GM12872 (cell line): ENCODE data around the gene GPR137.

Source experiments
- TF ChIP-seq, protein P1 (sequence below): IDR thresholded peaks from 3 replicates; pipeline ENCODE4 v1.5.1; 2011; ENCODE audit warnings: low read depth, mild to moderate bottlenecking, low read length, moderate library complexity; ENCODE audit not compliant: insufficient read depth

Gene GPR137

GRCh38 chr11:64286801-64287159, 1.1 kb downstream of the GPR137 start:
- TF ChIP-seq, protein P1, sequence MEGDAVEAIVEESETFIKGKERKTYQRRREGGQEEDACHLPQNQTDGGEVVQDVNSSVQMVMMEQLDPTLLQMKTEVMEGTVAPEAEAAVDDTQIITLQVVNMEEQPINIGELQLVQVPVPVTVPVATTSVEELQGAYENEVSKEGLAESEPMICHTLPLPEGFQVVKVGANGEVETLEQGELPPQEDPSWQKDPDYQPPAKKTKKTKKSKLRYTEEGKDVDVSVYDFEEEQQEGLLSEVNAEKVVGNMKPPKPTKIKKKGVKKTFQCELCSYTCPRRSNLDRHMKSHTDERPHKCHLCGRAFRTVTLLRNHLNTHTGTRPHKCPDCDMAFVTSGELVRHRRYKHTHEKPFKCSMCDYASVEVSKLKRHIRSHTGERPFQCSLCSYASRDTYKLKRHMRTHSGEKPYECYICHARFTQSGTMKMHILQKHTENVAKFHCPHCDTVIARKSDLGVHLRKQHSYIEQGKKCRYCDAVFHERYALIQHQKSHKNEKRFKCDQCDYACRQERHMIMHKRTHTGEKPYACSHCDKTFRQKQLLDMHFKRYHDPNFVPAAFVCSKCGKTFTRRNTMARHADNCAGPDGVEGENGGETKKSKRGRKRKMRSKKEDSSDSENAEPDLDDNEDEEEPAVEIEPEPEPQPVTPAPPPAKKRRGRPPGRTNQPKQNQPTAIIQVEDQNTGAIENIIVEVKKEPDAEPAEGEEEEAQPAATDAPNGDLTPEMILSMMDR, result no peak

DNA sequence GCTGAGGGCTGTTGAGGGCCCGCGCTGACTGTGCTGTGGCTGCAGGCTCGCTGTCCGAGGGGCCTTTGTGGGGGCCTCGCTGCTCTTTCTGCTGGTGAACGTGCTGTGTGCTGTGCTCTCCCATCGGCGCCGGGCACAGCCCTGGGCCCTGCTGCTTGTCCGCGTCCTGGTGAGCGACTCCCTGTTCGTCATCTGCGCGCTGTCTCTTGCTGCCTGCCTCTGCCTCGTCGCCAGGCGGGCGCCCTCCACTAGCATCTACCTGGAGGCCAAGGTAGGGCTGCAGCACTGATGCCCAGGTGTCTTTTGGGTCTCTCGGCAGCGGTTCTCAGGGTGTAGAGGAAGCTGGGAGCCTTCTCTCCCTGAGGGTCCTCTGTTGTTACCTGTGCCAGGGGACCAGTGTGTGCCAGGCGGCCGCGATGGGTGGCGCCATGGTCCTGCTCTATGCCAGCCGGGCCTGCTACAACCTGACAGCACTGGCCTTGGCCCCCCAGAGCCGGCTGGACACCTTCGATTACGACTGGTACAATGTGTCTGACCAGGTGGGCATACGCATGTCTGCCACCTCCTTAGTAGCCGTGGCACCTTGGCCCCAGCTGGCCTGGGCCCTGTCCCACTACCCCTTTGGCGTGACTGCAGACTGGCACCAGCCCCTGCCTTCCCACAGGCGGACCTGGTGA, 2.2 kb downstream of the GPR137 start:
- TF ChIP-seq, protein P1, result no peak

GRCh38 chr11:64288353-64288750, 2.7 kb downstream of the GPR137 start:
- TF ChIP-seq, protein P1, result no peak

- TF ChIP-seq, protein P1, result no peak
Measured at GRCh38 chr11:64289002-64289564, 3.4 kb downstream of the GPR137 start.

DNA sequence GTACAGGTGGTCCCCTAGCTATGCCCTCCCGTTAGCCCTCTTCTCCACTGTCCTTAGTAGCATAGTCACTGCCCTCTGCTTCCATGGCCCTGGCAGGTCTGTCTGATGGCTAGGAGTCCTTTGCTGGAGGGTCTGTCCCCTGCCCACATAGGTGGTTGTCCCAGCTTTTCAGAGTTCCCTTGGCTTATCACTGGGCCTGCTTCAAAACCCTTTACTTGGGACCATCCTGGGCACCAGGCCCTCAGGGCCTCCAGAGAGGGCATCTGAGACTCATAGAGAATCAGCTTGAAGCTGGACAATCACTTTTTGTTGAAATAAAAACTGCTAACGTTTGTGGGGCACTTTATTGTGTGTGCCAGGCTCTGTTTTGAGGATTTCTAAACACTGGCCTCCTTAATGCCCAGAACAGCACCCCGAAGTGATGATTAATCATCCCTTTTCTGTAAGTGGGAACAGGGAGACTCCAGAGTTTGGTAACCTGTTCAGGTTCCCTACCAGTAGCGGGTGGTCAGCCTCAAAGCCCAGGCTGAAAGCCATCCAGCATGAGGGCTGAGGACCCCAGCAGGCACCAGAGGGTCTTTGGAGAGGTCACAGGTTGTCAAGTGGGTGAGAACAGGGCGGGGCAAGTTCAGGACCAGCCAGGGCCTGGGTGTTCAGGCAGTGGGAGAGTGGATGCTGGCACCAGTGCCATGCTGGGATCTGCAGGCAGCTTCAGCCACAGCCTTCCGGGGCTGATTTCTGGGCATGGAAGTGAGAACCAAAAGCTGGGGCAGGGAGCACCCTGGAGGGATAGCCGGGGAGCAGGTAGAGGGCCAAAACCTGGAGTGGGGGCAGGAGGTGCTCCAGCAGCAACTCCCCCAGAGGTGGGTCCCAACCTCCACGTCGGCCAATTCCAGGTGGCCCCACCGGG, 5.0 kb downstream of the GPR137 start:
- TF ChIP-seq, protein P1, result no peak

DNA sequence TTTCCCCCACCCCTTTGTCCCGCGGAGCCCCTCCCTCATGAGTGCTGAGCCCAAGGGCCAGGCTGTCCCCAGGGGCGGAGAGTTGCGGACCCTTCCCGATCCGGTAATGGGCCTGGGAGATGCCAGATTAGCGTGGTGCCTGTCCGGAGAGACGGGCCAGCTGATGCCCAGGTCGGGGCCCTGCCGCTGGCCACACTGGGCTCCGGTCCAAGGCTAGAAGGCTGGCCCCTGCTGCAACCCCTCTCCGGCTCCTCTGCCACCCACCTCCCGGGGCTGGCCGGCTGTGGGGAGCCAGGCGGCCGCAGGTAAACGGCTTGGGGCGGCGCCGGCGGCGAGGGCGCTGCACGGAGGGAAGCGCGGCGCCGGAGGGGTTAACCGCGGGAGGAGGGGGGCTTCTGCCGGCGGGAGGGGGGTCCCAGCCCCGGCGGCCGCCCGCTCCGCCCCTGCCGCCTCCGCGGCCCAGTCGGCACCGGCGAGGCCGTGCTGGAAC, 5.7 kb downstream of the GPR137 start, which contains the start of gene KCNK4:
Gene KCNK4 (plus strand): TSS at position 41 of the 490 bp plus-strand sequence. CDS start 1,717 bp downstream, outside the sequence.
- TF ChIP-seq, protein P1, result no peak

GRCh38 chr11:64291752-64292459, 6.3 kb downstream of the GPR137 start:
- TF ChIP-seq, protein P1, result no peak
